ENCODE results near the gene HBS1L. TPM values are rescaled to one million over a fixed set of nuclear protein-coding genes. Genes with fewer than 3 reads are reported as not detected.
"Not testable (repeated sequence)": the region's sequence is repeated elsewhere in the genome, so short reads cannot be mapped to it uniquely, and the experiment has no call there.

HBS1L gene
- total RNA-seq, 1 donor from 2014 or later: 128 TPM

GRCh38 chr6:135073756-135074393 is 19.3 kb upstream of the HBS1L start:
- DNase-seq: no peak

- no peak for DNase-seq
These were observed 18.6 kb upstream of the HBS1L start for GRCh38 chr6:135073217-135073616.

GRCh38 chr6:135072753-135073152 is 18.1 kb upstream of the HBS1L start:
- no peak for DNase-seq

- no peak for DNase-seq
These were observed 16.9 kb upstream of the HBS1L start for GRCh38 chr6:135071541-135071940.

- DNase-seq: no peak
These were observed 13.3 kb upstream of the HBS1L start for GRCh38 chr6:135067911-135068310.

GRCh38 chr6:135066806-135067205 is 12.2 kb upstream of the HBS1L start:
- DNase-seq: no peak

- DNase-seq: no peak
These were observed 11.8 kb upstream of the HBS1L start for GRCh38 chr6:135066397-135066796.

- no peak for DNase-seq
These were observed 10.0 kb upstream of the HBS1L start for GRCh38 chr6:135064586-135064985.

GRCh38 chr6:135063926-135064325 is 9.3 kb upstream of the HBS1L start:
- no peak for DNase-seq

GRCh38 chr6:135062735-135063134 is 8.1 kb upstream of the HBS1L start:
- no peak for DNase-seq

- no peak for DNase-seq
These were observed 5.5 kb upstream of the HBS1L start for GRCh38 chr6:135060076-135060475.

GRCh38 chr6:135058299-135058698 is 3.7 kb upstream of the HBS1L start:
- not testable (repeated sequence) for DNase-seq

- no peak for DNase-seq
These were observed 2.0 kb upstream of the HBS1L start for GRCh38 chr6:135056632-135057031.

GRCh38 chr6:135054226-135054568 is 425 bp downstream of the HBS1L start:
- DNase-seq: no peak

GRCh38 chr6:135053406-135053805 is 1.2 kb downstream of the HBS1L start:
- DNase-seq: no peak

GRCh38 chr6:135052939-135053338 is 1.7 kb downstream of the HBS1L start:
- no peak for DNase-seq

GRCh38 chr6:135048915-135049314 is 5.7 kb downstream of the HBS1L start:
- DNase-seq: no peak

- no peak for DNase-seq
These were observed 7.3 kb downstream of the HBS1L start for GRCh38 chr6:135047336-135047735.

GRCh38 chr6:135046912-135047311 is 7.7 kb downstream of the HBS1L start:
- no peak for DNase-seq

GRCh38 chr6:135044639-135045038 is 10.0 kb downstream of the HBS1L start:
- DNase-seq: no peak

- DNase-seq: no peak
These were observed 10.8 kb downstream of the HBS1L start for GRCh38 chr6:135043846-135044245.

- no peak for DNase-seq
These were observed 11.3 kb downstream of the HBS1L start for GRCh38 chr6:135043364-135043763.

GRCh38 chr6:135038335-135038734 is 16.3 kb downstream of the HBS1L start:
- no peak for DNase-seq

GRCh38 chr6:135037541-135037940 is 17.1 kb downstream of the HBS1L start:
- no peak for DNase-seq
